Activated CD8-positive, alpha-beta memory T cell treated with anti-CD3 and anti-CD28 coated beads, Interleukin-2, amount 50 U/mL, for 4 hours (primary cell): ENCODE measurements around the gene AP1B1.
"Not testable (repeated sequence)": the region's sequence is repeated elsewhere in the genome, so short reads cannot be mapped to it uniquely, and the experiment has no call there.

Source experiments
- DNase-seq: peaks from one replicate; pipeline ENCODE4 v3.0.0-alpha.2; 2020

The AP1B1 gene

GRCh38 chr22:29386708-29387107, 1.7 kb downstream of the AP1B1 start:
- no peak for DNase-seq

DNA sequence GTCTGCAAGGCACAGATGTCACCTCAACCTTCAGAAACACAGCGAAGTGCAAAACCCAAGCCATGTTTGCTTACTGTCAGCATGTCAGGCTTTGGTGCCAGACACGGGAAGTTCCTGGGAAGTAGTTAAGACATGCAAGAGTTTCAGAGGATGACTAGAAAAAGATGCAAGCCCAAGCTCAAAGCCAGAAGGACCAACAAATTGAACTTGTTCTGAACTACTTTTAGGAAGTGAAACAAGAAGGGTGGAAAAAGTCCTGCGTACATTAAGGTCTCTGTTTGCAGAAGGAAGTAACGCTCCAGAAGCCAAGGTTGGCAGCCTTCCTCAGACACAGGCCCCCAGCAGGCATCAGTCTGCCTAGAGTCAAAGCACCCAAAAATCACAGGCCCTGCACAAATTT, 2.6 kb downstream of the AP1B1 start:
- no peak for DNase-seq

GRCh38 chr22:29385151-29385704, 3.1 kb downstream of the AP1B1 start:
- no peak for DNase-seq

GRCh38 chr22:29383740-29384139, 4.6 kb downstream of the AP1B1 start:
- DNase-seq = no peak

DNA sequence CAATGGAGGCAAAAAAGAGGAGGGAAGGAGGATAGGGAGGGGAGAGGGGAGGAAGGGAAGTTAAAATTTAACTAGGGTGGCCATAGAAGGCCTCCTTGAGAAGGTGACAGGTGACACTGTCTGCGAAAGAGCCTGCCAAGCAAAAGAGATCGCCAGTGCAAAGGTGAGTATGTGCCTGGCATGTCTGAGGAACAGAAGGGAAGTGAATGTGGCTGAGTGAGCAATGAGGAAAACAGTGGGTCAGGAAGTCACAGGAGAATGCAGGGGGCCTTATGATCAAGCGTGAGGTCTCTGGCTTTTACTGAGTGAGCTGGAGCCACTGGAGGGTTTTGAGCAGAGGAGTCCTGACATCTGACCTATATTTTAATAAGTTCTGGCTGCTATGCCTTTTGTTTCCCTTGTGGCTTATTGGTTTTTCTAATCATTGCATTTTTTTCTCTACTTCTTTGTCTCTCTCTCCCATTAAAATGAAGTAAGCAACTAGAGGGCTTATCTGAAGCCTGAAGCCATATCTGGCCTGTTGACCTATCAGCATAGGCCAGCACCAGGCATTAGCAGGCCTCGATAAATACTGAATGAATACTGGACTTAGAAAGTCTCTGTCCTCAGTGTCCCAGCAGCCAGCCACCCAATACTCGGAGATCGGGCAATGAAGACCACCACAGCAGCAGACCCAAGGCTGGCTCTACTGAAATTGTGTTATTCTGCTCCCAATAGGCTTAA, 5.6 kb downstream of the AP1B1 start:
- DNase-seq = no peak

- DNase-seq = no peak
These were observed 7.5 kb downstream of the AP1B1 start for GRCh38 chr22:29380856-29381255.

GRCh38 chr22:29380032-29380781, 8.2 kb downstream of the AP1B1 start:
- DNase-seq = no peak

GRCh38 chr22:29379258-29379657, 9.1 kb downstream of the AP1B1 start:
- no peak for DNase-seq

DNA sequence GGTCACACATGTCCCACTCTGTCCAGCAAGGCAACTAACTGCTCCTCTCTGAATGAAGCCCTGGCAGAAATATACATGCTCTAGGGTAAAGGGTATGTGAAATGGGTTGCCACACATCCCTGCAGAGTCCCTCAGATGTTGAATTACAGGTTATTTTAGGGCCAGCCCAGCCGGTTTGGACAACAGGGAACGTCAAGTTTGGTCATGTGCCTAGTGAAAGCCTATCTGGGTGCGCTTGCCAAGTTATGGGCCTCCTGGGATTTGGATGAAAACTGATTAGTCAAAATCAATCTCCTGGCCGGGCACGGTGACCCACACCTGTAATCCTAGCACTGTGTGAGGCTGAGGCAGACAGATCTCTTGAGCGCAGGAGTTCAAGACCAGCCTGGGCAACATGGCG, 10.4 kb downstream of the AP1B1 start:
- no peak for DNase-seq

DNA sequence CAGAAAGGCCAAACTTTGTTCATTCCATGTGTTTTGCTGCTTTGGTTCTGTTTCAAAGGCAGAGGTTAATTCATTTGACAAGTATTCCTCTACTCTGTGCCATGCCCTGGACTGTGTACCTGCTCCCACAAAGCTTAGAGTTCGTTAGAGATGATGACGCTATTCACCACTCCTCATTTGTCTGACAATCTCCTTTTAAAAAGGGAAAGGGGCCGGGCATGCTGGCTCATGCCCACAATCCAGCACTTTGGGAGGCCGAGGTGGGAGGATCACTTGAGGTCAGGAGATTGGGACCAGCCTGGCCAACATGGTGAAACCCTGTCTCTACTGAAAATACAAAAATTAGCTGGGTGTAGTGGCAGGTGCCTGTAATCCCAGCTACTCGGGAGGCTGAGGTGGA, 11.7 kb downstream of the AP1B1 start:
- DNase-seq = not testable (repeated sequence)

DNA sequence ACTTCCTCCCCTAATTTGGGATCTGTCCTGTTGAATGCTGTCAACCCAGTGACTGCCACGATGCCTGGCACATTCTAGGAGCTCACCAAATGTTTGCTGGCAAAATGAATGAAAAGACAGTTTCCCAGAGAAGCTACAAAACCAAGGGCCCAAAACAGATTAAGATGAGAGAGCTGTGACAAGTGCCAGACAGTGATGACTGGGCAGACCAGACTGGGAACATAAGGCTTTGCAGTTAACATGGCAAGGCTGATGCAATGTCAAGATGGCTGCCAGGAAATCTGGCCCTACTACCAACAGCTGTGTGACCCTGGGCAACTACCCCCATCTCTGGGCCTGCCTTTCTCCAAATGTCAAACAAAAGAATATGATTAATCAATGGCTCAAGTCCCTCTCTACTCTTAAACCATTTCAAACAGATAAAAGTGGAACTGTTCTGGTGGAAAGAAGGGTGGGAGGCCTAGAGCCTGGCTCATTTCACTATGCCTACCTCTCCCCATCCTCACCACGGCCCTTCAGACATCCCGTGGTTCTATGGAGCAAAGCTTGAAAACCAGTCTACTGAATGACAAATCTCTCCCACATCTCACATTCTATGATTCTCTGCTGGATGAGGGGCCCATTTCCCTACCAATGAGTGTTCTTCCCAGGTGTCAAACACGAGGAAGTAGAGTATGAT, 12.8 kb downstream of the AP1B1 start:
- no peak for DNase-seq

- not testable (repeated sequence) for DNase-seq
These were observed 13.6 kb downstream of the AP1B1 start for GRCh38 chr22:29374806-29375205.

DNA sequence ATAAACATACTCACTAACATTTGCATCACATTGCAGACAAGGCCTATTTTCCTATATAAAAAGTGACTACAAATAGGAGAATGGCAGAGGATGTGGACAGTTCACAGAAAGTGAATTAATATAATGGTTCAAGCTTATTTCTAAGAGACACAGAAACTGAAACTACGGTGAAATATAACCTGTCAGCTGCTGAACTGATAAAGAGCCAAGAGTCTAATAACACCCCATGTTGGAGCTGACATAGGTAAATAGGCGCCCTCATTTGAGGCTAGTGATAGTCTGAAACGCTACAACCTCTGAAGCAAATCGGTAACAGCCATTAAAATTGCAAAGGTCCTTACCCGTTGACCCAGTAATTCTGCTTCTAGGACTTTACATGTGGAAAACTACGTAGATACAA, 14.0 kb downstream of the AP1B1 start:
- DNase-seq = no peak

- no peak for DNase-seq
These were observed 17.8 kb downstream of the AP1B1 start for GRCh38 chr22:29370537-29370936.

- DNase-seq = no peak
These were observed 18.9 kb downstream of the AP1B1 start for GRCh38 chr22:29369460-29369859.

- DNase-seq = no peak
These were observed 28.9 kb downstream of the AP1B1 start for GRCh38 chr22:29359469-29359868.

DNA sequence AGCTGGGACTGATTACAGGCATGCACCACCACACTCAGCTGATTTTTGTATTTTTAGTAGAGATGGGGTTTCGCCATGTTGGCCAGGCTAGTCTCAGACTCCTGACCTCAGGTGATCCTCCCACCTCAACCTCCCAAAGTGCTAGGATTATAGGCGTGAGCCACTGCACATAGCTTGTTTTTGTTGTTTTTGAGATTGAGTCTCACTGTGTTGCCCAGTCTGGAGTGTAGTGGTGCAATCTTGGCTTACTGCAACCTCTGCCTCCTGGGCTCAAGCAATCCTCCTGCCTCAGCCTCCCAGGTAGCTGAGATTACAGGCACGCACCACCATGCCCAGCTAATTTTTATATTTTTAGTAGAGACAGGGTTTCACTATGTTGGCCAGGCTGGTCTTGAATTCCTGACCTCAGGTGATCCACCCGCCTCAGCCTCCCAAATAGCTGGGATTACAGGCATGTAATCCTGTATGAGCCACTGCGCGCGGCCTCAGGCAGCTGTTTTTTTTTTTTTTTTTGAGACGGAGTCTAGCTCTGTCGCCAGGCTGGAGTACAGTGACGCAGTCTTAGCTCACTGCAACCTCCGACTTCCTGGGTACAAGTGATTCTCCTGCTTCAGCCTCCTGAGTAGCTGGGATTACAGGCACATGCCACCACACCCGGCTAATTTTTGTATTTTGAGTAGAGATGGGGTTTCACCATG, 31.0 kb downstream of the AP1B1 start:
- not testable (repeated sequence) for DNase-seq

DNA sequence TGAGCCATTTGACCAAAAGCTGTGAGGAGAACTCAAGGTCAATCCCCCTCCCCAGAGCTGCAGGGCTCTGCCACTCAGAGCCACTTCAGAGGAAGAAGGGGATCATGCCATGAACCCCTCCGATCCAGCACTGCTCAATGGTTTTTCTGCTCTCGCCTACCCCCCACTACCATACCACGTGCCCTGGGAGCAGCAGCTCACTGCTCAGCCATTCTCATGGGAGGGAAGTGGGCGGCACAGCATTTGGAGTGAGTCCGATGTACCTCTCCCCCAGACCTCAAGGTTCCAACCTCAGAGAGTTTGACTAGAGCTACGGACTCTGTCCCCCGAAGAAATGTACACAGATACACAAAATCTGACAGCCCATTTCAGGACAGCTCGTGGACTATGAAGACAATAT, 34.5 kb downstream of the AP1B1 start:
- DNase-seq = no peak

DNA sequence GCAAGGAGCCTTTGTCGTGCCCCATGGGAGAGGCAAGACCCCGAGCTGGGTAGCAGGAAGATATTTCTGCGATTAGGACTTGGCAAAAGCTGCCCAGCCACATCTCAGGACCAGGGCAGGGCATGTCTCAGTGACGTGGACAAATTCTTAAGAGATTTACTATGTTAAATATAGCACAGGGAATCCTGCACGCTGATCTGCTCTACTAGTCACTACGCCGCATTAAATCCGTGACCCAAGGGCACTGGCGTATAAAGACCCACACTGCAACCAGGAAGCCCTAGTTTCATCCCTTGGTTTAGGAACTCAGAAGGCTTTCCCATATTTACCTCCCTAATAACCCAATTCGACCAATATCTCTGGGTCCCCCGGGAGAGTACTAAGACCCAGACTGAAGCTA, 35.1 kb downstream of the AP1B1 start:
- DNase-seq = no peak

DNA sequence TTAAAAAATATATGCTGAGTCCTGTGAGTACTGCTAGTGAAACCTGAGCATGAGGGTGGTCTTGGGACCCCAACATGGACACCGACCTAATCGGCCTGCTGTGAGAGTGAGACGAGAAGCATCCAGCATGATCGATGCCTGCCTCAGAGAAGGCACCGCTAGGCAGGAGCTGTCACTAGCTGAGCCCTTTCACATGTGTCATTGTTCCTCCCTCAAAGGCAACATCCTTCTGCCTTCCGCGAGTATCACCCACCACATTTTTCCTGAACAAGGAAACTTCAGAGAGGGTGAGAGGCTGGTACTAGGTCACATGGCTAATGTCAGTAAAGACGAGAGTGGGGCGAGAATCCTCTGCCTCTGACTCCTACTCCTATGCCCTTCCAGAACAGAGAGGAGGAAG, 35.6 kb downstream of the AP1B1 start:
- DNase-seq = no peak

- no peak for DNase-seq
These were observed 36.5 kb downstream of the AP1B1 start for GRCh38 chr22:29351891-29352290.

- DNase-seq = no peak
These were observed 37.3 kb downstream of the AP1B1 start for GRCh38 chr22:29351042-29351441.

- no peak for DNase-seq
These were observed 39.4 kb downstream of the AP1B1 start for GRCh38 chr22:29348956-29349355.
